ENCODE measurements around the gene FHOD3.

DNA sequence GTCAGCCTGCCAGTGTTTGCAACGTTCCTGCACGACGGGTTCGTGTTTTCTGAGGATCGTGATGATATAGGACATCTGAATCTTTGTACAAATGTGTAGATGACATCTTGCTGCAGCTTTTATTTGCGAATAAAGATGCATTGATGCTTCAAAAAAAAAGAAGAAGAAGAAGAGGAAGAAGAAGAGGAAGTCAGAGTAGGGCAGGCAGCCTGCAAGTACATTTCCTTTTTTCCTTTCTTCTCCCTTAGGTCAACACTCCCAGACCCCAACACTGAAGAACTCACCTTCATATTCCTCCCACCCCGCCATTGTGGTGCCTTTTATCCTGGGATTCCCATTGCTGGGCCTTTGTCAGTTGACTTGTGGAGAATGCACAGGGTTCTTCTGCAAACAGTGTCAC is 91.5 kb downstream of the FHOD3 start:
- TF ChIP-seq, protein P1, sequence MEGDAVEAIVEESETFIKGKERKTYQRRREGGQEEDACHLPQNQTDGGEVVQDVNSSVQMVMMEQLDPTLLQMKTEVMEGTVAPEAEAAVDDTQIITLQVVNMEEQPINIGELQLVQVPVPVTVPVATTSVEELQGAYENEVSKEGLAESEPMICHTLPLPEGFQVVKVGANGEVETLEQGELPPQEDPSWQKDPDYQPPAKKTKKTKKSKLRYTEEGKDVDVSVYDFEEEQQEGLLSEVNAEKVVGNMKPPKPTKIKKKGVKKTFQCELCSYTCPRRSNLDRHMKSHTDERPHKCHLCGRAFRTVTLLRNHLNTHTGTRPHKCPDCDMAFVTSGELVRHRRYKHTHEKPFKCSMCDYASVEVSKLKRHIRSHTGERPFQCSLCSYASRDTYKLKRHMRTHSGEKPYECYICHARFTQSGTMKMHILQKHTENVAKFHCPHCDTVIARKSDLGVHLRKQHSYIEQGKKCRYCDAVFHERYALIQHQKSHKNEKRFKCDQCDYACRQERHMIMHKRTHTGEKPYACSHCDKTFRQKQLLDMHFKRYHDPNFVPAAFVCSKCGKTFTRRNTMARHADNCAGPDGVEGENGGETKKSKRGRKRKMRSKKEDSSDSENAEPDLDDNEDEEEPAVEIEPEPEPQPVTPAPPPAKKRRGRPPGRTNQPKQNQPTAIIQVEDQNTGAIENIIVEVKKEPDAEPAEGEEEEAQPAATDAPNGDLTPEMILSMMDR (conservative IDR thresholded peaks at IDR 0.05 in 1 of 2, IDR thresholded peaks at IDR 0.05 in 1 of 2; ENCODE audit: extremely low read depth in 1 of 2, insufficient read depth in 1 of 2, low read depth in 1 of 2, low read length in 2 of 2) = no peak
- no peak for TF ChIP-seq EZH2 (IDR thresholded peaks at IDR 0.05; ENCODE audit: borderline replicate concordance, low read length)

Data from mammary epithelial cell (primary cell).